Kasumi-1 (cell line): Measurements from ENCODE around the gene DNMT3A.

Experiments
- DNase-seq, 2 experiments: peaks; one replicate each; lab custom pipeline; 2025; lab: John Stamatoyannopoulos, UW

The DNMT3A gene

GRCh38 chr2:25257032-25257552 lies 84.6 kb downstream of the DNMT3A start:
- DNase-seq: no peak

DNA sequence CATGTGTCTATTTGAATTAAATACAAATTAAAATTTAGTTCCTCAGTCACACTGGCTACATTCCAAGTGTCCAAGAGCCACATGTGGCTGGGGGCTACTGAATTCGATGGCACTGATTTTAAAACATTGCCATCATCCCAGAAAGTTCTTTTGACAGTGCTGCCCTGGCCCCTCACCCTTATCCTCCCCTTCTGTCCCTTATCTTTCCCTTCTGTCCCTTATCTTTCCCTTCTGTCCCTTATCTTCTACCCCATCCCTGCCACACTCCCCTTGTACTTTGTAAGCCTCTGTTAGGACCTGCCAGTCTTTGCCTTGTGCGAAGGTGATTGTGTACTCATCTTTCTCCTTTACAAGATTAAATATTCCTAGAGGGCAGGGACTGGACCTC lies 85.2 kb downstream of the DNMT3A start:
- DNase-seq: no peak

GRCh38 chr2:25255745-25256487 lies 85.8 kb downstream of the DNMT3A start:
- no peak for DNase-seq

GRCh38 chr2:25254961-25255360 lies 86.8 kb downstream of the DNMT3A start:
- DNase-seq: no peak

GRCh38 chr2:25253153-25253626 lies 88.5 kb downstream of the DNMT3A start:
- DNase-seq: no peak

DNA sequence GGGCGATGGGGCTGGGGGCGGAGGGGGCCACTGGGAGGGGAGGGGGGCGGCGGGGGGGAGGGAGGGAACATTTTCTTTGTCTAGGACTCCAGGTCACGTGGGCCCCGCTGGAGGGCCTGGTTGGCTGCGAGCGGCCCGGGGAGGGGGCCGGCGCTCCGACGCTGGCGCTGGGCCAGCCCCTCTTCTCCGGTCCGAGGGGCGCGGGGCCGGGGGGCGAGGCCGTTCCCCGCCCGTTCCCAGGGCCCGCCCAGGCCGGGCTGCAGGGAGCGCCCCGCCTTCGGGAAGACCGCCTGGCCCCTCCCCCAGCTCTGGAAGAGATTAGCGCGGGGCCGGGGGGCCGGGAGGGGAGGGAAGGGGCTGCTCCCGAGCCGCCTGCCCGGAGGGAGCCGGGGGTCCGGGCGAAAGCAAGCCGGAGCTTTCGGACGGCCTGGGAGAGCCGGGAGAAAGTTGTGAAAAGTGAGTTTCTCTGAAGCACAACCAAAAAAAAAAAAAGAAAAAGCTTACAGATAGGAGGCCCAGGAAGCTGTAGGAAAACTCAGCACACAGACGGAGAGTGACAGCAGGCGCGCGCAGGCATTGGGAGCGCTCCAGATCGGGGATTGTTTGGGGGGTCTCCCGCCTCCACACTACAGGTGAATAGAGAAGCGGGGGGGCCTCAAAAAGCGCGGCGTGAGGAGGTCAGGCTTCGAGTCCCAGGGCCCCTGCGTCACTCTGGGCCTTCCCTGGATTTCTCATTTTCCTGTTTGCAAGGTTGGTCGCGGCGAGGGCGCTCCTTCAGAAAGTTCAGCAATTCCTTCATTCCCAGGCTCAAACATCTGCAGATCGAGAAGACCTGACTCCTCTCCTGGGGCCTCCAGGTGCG lies 89.2 kb downstream of the DNMT3A start:
- DNase-seq: peak; percentile 77 to 79

- peak; percentile 36 to 37 for DNase-seq
These were observed 90.1 kb downstream of the DNMT3A start for GRCh38 chr2:25251422-25252273.

GRCh38 chr2:25251071-25251421 lies 90.7 kb downstream of the DNMT3A start:
- peak; percentile 34 to 66 for DNase-seq

DNA sequence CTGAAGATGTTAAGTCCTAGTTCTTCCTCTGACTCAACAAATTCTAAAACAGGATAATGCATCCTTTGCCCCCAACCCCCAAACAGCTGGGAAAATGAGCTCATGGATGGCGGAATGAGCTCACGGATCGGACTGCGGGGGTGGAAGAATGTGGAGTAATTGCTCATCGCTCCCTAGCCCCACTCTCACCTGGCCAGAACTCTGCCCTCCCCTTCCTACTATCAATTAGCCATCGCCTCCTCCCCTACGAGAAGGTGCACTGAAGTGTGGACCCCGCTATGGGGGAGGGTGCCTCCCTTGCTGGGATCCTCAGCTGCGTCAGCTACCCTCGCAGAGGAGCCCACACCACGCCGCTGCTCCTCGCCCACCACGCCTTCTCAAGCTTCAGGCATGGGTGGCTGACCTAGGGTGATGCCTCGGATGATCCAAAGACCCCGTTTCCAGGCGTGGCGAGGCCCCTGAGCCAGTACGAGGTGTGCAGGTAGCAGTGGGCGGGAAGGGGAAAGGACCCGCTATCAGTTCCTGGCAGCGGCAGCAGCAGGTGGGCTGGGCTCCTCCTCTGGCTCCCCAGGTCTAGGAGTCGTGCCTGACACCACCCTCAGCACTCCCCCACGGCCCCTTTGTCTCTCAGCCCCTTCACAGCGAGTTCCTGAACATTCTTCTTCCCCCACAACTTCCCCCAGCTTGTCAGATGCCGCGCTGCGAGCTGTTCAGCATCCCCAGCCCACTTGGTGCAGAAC lies 91.2 kb downstream of the DNMT3A start:
- peak; percentile 27 to 66 for DNase-seq

GRCh38 chr2:25249785-25250184 lies 91.9 kb downstream of the DNMT3A start:
- DNase-seq: no peak

DNA sequence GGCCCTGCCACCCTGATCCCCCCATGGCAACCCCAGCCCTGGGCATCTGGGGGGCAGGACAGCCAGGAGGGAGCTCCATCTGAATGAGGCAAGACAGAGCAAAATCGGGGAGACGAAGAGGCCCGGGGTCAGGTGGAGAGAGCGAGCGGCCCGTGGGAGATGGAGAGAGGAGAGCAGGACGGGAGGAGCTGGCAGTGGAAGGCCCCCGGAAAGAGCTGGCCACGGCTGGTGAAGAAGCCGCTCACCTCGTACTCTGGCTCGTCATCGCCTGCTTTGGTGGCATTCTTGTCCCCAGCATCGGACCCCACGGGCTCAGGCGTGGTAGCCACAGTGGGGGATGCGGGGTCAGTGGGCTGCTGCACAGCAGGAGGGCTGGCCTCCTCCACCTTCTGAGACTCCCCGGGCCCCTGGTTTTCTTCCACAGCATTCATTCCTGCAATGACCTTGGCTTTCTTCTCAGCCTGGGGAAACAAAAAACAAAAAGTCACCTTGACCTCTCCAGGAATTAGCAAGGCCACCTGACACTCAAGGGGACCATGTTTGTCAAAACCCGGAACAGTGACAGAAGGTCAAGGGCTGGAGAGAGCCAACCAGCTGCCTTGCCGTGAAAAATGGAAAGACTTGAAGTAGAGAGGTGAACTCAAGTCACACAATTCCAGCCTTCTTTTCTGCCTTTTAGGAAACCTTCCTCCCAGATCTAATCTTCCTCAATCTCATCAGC lies 93.8 kb downstream of the DNMT3A start:
- no peak for DNase-seq

- DNase-seq: no peak
These were observed 95.0 kb downstream of the DNMT3A start for GRCh38 chr2:25246558-25247290.

DNA sequence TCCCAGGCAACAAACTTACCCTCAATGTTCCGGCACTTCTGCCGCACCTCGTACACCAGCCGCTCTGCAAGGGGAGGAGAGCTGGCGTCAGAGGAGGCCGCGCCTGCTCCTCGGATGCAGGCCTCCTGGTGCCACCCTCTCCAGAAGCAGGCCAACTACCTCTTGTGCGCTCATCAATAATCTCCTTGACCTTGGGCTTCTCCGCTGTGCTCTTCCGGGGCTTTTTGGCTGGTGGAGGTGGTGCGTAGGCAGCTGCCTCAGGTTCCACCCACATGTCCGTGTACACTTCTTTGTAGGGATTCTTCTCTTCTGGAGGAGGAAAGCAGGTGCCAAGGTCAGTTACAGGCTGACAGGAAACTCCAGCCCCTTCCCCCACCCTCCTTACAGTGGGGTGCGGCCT lies 95.7 kb downstream of the DNMT3A start:
- no peak for DNase-seq

- DNase-seq: no peak
These were observed 96.6 kb downstream of the DNMT3A start for GRCh38 chr2:25245141-25245540.

- DNase-seq: no peak
These were observed 97.7 kb downstream of the DNMT3A start for GRCh38 chr2:25243995-25244394.

DNA sequence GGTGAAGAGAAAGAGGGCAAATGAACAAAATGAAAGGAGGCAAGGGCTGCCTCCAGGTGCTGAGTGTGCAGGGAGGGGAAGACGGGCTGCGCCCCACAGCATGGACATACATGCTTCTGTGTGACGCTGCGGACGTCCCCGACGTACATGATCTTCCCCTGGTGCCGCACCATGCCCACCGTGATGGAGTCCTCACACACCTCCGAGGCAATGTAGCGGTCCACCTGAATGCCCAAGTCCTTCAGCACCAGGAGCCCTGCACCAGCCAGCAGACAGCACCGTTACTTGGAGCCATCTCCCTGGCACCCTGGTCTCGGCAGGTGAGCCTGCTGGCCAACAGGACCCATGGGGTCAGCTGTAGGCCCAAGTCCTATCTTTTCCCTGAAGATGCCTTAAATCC lies 100.3 kb downstream of the DNMT3A start:
- no peak for DNase-seq

- no peak for DNase-seq
These were observed 101.1 kb downstream of the DNMT3A start for GRCh38 chr2:25240636-25241035.

GRCh38 chr2:25238920-25239319 lies 102.8 kb downstream of the DNMT3A start:
- DNase-seq: no peak

- DNase-seq: no peak
These were observed 104.0 kb downstream of the DNMT3A start for GRCh38 chr2:25237764-25238163.

- no peak for DNase-seq
These were observed 105.0 kb downstream of the DNMT3A start for GRCh38 chr2:25236736-25237135.
